BLaER1 (cell line): ENCODE results near the gene TPI1.
A peak's percentile ranks its signal among the peaks of the same experiment; 100 is the strongest.

Experiments used
- H3K27ac ChIP-seq: shearing (Covaris generic); formaldehyde crosslinking; 2 replicates; pipeline ENCODE4 v1.8.1; 2022
- H3K27me3 ChIP-seq: shearing (Covaris generic); formaldehyde crosslinking; 2 replicates; pipeline ENCODE4 v1.8.1; 2022
- H3K36me3 ChIP-seq: shearing (Covaris generic); formaldehyde crosslinking; 2 replicates; pipeline ENCODE4 v1.8.1; 2022
- H3K4me1 ChIP-seq: shearing (Covaris generic); formaldehyde crosslinking; 2 replicates; pipeline ENCODE4 v1.8.1; 2022
- H3K4me2 ChIP-seq: shearing (Covaris generic); formaldehyde crosslinking; 2 replicates; pipeline ENCODE4 v1.8.1; 2022
- H3K4me3 ChIP-seq: shearing (Covaris generic); formaldehyde crosslinking; 2 replicates; pipeline ENCODE4 v1.8.1; 2022
- H3K9ac ChIP-seq: shearing (Covaris generic); formaldehyde crosslinking; 2 replicates; pipeline ENCODE4 v1.8.1; 2022
- H3K9me3 ChIP-seq: shearing (Covaris generic); formaldehyde crosslinking; 2 replicates; pipeline ENCODE4 v1.8.1; 2022
- H4K20me1 ChIP-seq: shearing (Covaris generic); formaldehyde crosslinking; 2 replicates; pipeline ENCODE4 v1.8.1; 2022
- Cebpa-rat ChIP-seq: shearing (Covaris generic); IDR thresholded peaks from 2 replicates; pipeline ENCODE4 v1.8.1; 2022

Gene TPI1

DNA sequence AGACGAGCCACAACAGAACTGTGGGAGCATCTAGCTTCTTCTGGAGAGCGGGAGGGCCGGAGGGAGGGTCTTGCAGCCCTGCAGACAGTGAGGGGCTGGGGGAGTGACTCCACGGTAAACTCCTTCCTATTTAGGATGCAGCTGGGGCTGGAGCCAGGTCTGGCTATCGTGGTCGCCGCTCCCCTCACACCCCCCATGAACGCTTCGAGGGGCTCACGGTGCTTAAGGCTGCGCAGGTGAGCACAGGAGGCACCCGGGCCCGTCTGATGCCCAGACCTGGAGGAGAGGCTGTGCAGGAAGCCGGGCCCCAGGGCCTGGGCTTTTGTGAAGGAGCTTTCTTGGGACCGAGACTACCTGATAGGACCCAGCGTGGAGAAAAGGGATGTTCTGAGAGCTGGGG, 30.5 kb upstream of the TPI1 start:
- Histone ChIP-seq H3K36me3 (no peaks in the 10 kb centered on the region), H3K9ac (no peak overlapping the region), H3K27ac (no peak overlapping the region), H3K4me2 (no peak overlapping the region), H3K9me3 (no peaks in the 10 kb centered on the region), H3K4me3 (no peak overlapping the region), H3K4me1 (peaks cover 11% of the 10 kb centered on the region), H3K27me3 (peaks cover 40% of the 10 kb centered on the region), H4K20me1 (peaks cover 5% of the 10 kb centered on the region; the same call in 1 of the 2 replicates)
- no peak for TF ChIP-seq Cebpa-rat

GRCh38 chr12:6837370-6838060, 29.8 kb upstream of the TPI1 start:
- Histone ChIP-seq H3K9ac (no peak overlapping the region), H3K36me3 (no peaks in the 10 kb centered on the region), H3K4me1 (peaks cover 11% of the 10 kb centered on the region), H3K27ac (no peak overlapping the region), H3K4me2 (no peak overlapping the region), H3K9me3 (no peaks in the 10 kb centered on the region), H3K4me3 (no peak overlapping the region), H3K27me3 (peaks cover 33% of the 10 kb centered on the region), H4K20me1 (no peaks in the 10 kb centered on the region)
- TF ChIP-seq Cebpa-rat: no peak

DNA sequence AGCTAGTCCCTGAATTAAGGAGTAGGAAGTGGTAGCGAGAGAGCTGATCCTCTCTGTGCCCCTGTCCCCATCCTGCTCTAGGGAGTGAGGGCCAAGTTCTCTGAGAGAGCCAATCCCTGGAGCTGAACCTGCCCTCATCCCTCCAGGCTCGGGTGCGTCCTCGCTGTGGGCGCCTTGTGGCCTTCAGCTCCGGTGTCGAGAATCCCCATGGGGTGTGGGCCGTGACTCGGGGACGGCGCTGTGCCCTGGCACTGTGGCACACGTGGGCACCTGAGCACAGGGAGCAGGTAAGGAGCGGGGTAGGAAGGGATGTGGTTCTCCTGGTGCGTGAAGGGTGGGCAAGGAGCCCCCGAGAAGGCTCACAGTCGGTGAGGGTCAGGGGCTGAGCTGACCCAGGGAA, 28.5 kb upstream of the TPI1 start:
- Histone ChIP-seq H3K9ac (no peak overlapping the region), H3K27me3 (peaks cover 21% of the 10 kb centered on the region), H3K9me3 (no peaks in the 10 kb centered on the region), H3K4me2 (no peak overlapping the region), H3K36me3 (no peaks in the 10 kb centered on the region), H3K27ac (no peak overlapping the region), H3K4me3 (no peak overlapping the region), H3K4me1 (peaks cover 11% of the 10 kb centered on the region), H4K20me1 (no peaks in the 10 kb centered on the region)
- TF ChIP-seq Cebpa-rat: no peak

GRCh38 chr12:6839482-6840201, 27.7 kb upstream of the TPI1 start:
- peaks cover 11% of the 10 kb centered on the region for H3K4me1 ChIP-seq

DNA sequence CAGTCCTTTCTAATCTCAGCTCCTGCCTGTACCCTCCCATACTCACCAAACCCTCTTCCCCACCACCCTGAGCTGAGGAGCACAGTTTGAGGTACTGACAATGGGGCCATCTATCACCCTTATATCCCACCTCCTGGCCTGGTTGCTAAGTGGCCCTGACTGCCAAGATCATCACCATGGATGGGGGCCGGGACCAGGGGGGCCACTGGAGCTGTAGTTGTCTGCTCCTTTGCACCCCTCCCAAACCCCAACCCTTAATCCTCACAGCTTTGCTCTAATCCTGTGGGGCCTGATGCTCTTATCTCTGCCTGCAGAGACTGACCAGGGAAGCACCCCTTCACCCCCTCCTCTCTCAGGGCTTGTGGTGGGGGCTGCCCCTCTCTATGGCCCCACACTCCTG, 27.0 kb upstream of the TPI1 start:
- H3K36me3 ChIP-seq: peaks cover 5% of the 10 kb centered on the region; the same call in 1 of the 2 replicates
- peak overlapping the region; percentile 48; the same call in 1 of the 2 replicates for H3K4me2 ChIP-seq
- H3K9ac ChIP-seq: no peak overlapping the region; the same call in 1 of the 2 replicates

More at GRCh38 chr12:6839482-6840201, 27.7 kb upstream of the TPI1 start:
- no peak overlapping the region for H3K27ac ChIP-seq
- no peaks in the 10 kb centered on the region for H4K20me1 ChIP-seq
- H3K27me3 ChIP-seq: peaks cover 13% of the 10 kb centered on the region; the same call in 1 of the 2 replicates
- no peak overlapping the region; the same call in 1 of the 2 replicates for H3K9ac ChIP-seq
- no peaks in the 10 kb centered on the region for H3K36me3 ChIP-seq
- no peaks in the 10 kb centered on the region for H3K9me3 ChIP-seq
- no peak overlapping the region for H3K4me3 ChIP-seq
- TF ChIP-seq Cebpa-rat: no peak
- peak overlapping the region; percentile 48 for H3K4me2 ChIP-seq

DNA sequence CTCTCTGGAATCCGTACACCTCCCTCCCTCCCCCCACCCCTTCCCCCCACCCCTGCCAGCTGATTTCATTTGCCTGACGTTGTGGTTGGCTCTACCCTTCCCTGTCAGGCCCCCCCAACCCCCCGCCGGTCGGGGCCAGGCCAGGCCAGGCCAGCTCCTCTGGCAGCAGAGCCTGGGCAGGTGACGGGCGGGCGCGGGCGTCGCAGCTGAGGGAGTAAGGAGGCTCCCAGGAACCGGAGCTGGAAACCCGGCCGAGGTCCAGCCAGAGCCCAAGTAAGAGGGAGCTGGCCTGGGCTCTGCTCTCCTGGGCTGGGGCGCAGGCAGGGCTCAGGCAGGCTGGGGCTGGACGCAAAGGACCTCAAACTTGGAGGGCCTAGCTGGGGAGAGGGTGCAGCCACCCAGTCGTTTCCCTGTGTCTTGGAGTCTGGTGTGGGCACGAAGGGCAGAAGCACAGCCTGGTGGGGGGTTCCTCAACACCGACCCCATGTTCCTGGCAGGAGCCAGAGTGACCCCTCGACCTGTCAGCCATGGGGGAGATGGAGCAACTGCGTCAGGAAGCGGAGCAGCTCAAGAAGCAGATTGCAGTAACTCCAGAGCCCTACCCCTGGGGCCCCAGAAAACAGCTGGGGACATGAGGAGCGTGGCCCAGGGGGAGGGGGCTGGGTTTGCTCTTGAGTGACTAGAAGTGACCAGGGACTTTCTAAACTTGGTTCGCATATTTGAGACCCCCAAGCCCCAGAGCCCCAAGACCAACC, 26.4 kb upstream of the TPI1 start, which contains the start of gene GNB3:
Gene GNB3 (plus strand): TSS at position 165 of the 755 bp plus-strand sequence. CDS start 363 bp downstream, at position 528.
- H3K4me1 ChIP-seq: peaks cover 11% of the 10 kb centered on the region
- H3K9me3 ChIP-seq: no peaks in the 10 kb centered on the region
- H3K27me3 ChIP-seq: peaks cover 8% of the 10 kb centered on the region; the same call in 1 of the 2 replicates
- no peak within 1 kb of the TSS; the same call in 1 of the 2 replicates for H3K9ac ChIP-seq
- TF ChIP-seq Cebpa-rat: no peak
- peaks cover 11% of the 10 kb centered on the region for H3K36me3 ChIP-seq
- H4K20me1 ChIP-seq: no peaks in the 10 kb centered on the region
- H3K4me3 ChIP-seq: no peak within 1 kb of the TSS
- peak within 1 kb of the TSS; percentile 48 for H3K4me2 ChIP-seq
- H3K27ac ChIP-seq: no peak within 1 kb of the TSS

More for the DNA sequence above, 27.0 kb upstream of the TPI1 start:
- no peak for TF ChIP-seq Cebpa-rat
- Histone ChIP-seq H3K4me3 (no peak overlapping the region), H3K4me1 (peaks cover 11% of the 10 kb centered on the region), H3K9me3 (no peaks in the 10 kb centered on the region), H4K20me1 (no peaks in the 10 kb centered on the region), H3K27ac (no peak overlapping the region), H3K27me3 (peaks cover 8% of the 10 kb centered on the region; the same call in 1 of the 2 replicates)

DNA sequence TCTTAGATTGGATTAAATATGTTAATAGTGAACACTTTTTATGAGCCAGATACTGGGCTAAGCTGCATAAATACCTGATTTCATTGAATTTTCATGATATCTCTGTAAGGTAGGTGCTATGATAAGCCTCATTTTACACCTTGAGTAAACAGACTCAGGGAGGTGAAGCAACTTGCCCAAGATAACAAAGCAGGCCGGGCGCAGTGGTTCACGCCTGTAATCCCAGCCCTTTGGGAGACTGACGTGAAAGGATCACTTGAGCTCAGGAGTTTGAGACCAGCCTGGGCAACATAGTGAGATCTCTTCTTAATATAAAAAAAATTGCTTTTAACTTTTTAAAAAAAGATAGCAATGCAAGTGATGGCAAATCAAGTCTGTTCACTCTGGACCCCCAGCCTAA, 25.3 kb upstream of the TPI1 start:
- H3K4me3 ChIP-seq: no peak overlapping the region
- peaks cover 4% of the 10 kb centered on the region; the same call in 1 of the 2 replicates for H3K27me3 ChIP-seq
- no peak overlapping the region for H3K9ac ChIP-seq
- H3K4me1 ChIP-seq: peaks cover 11% of the 10 kb centered on the region
- H3K36me3 ChIP-seq: peaks cover 23% of the 10 kb centered on the region
- H4K20me1 ChIP-seq: no peaks in the 10 kb centered on the region
- H3K9me3 ChIP-seq: no peaks in the 10 kb centered on the region
- no peak overlapping the region for H3K27ac ChIP-seq
- no peak overlapping the region for H3K4me2 ChIP-seq
- no peak for TF ChIP-seq Cebpa-rat

GRCh38 chr12:6843118-6843902, 24.0 kb upstream of the TPI1 start:
- Histone ChIP-seq H3K9ac (no peak overlapping the region), H3K4me2 (no peak overlapping the region), H3K27ac (no peak overlapping the region), H3K4me1 (peaks cover 11% of the 10 kb centered on the region), H3K4me3 (no peak overlapping the region), H3K9me3 (no peaks in the 10 kb centered on the region), H4K20me1 (no peaks in the 10 kb centered on the region), H3K36me3 (peaks cover 35% of the 10 kb centered on the region), H3K27me3 (no peaks in the 10 kb centered on the region; the same call in 1 of the 2 replicates)
- TF ChIP-seq Cebpa-rat: no peak

DNA sequence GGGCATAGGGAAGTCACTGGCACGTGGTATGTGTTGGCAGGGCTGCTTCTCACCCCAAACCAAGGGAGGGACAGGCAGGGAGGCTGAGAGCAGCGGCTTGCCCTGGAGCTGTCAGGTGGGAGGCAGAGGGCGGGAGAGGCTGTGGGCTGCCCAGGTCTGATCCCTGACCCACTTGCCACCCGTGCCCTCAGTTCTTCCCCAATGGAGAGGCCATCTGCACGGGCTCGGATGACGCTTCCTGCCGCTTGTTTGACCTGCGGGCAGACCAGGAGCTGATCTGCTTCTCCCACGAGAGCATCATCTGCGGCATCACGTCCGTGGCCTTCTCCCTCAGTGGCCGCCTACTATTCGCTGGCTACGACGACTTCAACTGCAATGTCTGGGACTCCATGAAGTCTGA, 21.9 kb upstream of the TPI1 start:
- no peaks in the 10 kb centered on the region for H3K9me3 ChIP-seq
- H3K4me3 ChIP-seq: no peak overlapping the region
- no peaks in the 10 kb centered on the region for H3K27me3 ChIP-seq
- no peaks in the 10 kb centered on the region for H4K20me1 ChIP-seq
- H3K9ac ChIP-seq: no peak overlapping the region
- H3K4me1 ChIP-seq: peaks cover 19% of the 10 kb centered on the region
- peaks cover 55% of the 10 kb centered on the region for H3K36me3 ChIP-seq
- H3K4me2 ChIP-seq: no peak overlapping the region
- TF ChIP-seq Cebpa-rat: no peak
- no peak overlapping the region for H3K27ac ChIP-seq
